ENCODE measurements around the gene EPC1.

The EPC1 gene

DNA sequence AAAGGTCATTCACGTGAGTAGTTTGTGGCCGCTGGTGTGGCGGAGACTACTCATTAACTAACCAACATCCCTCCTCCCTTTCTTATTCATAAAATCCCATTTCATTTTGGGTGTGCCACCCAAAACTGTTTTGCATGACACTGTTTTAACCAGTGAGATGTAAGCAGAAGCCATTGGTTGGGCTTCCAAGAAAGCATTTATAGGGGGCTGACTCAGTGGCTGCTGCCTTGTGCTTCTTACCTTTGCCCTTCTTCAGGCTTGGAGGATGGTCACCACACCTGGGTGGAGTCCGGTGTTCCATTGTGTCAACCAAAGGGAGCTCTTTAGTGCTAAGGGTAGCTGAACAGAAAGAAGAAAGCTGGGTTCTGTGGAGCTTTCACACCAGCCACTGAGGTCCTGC lies 37.2 kb upstream of the EPC1 start:
- no peak overlapping the region for H3K4me3 ChIP-seq (ENCODE audit: low read depth, low read length)
- TF ChIP-seq CTCF (IDR thresholded peaks at IDR 0.05; ENCODE audit: borderline replicate concordance, insufficient read depth, low read depth, low read length), result no peak

GRCh38 chr10:32381165-32381564 lies 34.2 kb upstream of the EPC1 start:
- TF ChIP-seq CTCF (IDR thresholded peaks at IDR 0.05; ENCODE audit: borderline replicate concordance, insufficient read depth, low read depth, low read length), result no peak
- no peak overlapping the region for H3K4me3 ChIP-seq (ENCODE audit: low read depth, low read length)

DNA sequence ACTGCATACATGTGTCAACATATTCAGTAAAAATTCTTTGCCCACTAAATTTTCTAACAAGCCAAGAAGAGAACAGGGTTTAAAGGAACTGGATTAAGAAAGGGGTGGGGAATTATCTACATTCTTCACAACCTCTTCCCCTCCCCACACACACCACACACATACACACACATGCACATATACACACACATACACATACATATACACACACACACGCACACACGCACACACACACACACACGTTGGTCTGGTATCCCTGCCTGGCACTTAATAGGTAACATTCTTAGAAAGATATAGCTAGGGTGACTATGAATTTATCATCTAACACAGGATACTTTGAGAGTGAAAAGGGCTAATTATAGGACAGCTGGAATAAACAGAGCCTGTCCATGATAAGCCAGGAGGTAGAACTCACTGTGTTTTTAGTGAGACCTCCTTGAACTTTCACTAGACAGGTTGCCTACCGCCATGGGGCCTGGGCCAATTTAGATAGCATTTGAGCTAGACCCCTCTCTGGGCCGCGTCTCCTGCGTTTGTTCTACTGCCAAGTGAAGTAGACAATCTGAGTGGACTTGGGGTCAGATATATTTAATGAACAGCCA lies 33.1 kb upstream of the EPC1 start:
- no peak for TF ChIP-seq CTCF (IDR thresholded peaks at IDR 0.05; ENCODE audit: borderline replicate concordance, insufficient read depth, low read depth, low read length)
- no peak overlapping the region for H3K4me3 ChIP-seq (ENCODE audit: low read depth, low read length)

GRCh38 chr10:32379318-32379949 lies 32.5 kb upstream of the EPC1 start:
- TF ChIP-seq CTCF (IDR thresholded peaks at IDR 0.05; ENCODE audit: borderline replicate concordance, insufficient read depth, low read depth, low read length), result no peak
- H3K4me3 ChIP-seq (ENCODE audit: low read depth, low read length), result peak overlapping the region; percentile 57

DNA sequence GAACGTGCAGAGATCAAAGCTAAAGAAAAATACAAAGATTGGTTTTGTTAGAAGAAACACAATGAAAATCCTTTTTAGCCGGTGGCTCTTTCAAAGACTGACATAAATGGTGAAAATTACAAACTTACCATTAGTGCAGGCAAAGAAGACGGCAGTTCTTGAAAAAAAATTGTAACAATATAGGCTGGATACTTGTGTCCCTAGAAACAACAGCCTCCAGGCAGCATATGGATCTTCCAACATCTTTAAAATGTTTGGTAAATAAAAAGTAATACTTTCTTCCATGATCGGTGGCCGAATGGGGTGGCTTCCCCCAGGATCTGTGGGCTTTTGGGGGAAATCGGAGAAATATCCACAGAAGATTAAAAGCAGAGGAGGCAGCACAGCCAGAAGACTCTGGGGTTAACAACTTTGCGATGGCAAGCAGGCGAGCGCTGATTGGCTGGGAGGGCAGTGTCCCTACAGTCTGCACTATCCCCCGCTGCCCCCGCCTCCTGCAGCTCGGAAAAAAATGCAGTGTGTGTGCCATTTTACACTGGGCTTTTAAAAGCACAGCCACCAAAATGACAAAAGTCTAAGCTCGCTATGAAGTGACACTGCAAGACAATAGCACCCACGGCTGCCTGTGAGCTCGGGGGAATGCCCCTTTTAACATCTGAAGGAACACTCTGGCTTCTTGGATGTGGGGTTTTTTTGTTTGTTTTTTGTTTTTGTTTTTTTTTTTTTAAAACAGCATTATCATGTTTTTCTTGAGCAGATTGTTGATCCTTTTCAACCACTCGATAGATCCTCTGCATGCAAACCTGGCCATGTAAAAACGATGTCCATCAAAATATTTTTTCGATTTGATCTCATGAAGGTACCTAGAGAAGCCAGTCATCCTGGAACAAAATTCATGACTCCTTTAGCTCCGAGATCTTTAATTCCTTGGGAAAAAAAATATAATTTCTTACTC lies 31.7 kb upstream of the EPC1 start:
- no peak for TF ChIP-seq CTCF (IDR thresholded peaks at IDR 0.05; ENCODE audit: borderline replicate concordance, insufficient read depth, low read depth, low read length)
- peak overlapping the region; percentile 57 for H3K4me3 ChIP-seq (ENCODE audit: low read depth, low read length)

- H3K4me3 ChIP-seq (ENCODE audit: low read depth, low read length), result peak overlapping the region; percentile 57
- peak; percentile 33; the same call in 1 of the 2 replicates for TF ChIP-seq CTCF (IDR thresholded peaks at IDR 0.05; ENCODE audit: borderline replicate concordance, insufficient read depth, low read depth, low read length)
Observed at GRCh38 chr10:32377458-32378259, 30.7 kb upstream of the EPC1 start.
